IPS DF 4.7 (cell line): Measurements from ENCODE around the gene GHSR.

Experiments used
- DNase-seq: peaks from one replicate; pipeline ENCODE4 v3.0.0-alpha.2; 2013; ENCODE audit warnings: low spot score; ENCODE audit errors: extremely low read depth

GHSR gene, protein sequence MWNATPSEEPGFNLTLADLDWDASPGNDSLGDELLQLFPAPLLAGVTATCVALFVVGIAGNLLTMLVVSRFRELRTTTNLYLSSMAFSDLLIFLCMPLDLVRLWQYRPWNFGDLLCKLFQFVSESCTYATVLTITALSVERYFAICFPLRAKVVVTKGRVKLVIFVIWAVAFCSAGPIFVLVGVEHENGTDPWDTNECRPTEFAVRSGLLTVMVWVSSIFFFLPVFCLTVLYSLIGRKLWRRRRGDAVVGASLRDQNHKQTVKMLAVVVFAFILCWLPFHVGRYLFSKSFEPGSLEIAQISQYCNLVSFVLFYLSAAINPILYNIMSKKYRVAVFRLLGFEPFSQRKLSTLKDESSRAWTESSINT

DNA sequence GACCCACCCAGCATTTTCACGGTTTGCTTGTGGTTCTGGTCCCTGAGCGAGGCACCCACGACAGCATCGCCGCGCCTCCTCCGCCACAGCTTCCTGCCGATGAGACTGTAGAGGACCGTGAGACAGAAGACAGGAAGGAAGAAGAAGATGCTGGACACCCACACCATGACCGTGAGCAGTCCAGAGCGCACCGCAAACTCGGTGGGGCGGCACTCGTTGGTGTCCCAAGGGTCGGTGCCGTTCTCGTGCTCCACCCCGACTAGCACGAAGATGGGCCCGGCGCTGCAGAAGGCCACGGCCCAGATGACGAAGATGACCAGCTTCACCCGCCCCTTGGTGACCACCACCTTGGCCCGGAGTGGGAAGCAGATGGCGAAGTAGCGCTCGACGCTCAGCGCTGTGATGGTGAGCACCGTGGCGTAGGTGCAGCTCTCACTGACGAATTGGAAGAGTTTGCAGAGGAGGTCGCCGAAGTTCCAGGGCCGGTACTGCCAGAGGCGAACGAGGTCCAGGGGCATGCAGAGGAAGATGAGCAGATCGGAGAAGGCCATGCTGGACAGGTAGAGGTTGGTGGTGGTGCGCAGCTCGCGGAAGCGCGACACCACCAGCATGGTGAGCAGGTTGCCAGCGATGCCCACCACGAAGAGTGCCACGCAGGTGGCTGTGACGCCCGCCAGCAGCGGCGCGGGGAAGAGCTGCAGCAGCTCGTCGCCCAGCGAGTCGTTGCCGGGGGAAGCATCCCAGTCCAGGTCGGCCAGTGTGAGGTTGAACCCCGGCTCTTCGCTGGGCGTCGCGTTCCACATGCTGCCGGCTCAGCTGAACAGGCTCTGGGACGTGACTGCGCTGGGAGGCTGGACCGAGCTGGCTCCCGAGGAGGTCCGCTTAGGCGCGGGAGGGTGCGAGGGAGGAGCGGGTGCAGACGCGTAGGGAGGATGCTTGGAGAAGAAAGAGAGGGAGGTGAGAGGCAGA is at the start of gene GHSR:
Gene GHSR (minus strand): TSS at position 846 of the 969 bp plus-strand sequence. CDS start 43 bp downstream, at position 803.
- no peak for DNase-seq

DNA sequence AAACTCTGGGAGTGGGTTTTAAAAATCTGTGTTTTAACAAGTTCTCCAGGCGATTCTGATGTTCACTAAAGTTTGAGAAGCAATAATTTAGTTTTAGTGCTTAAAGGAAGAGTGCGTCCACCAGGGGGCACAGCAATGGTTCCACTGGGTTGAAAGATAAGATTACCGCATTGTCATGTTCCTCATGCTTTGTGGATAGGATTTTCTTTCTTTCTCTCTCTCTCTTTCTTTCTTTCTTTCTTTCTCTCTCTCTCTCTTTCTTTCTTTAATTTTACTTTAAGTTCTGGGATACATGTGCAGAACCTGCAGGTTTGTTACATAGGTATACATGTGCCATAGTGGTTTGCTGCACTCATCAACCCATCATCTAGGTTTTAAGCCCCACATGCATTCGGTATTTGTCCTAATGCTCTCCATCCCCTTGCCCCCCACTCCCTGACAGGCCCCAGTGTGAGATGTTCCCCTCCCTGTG is 42.0 kb upstream of the GHSR start:
- DNase-seq: peak; percentile 22

DNA sequence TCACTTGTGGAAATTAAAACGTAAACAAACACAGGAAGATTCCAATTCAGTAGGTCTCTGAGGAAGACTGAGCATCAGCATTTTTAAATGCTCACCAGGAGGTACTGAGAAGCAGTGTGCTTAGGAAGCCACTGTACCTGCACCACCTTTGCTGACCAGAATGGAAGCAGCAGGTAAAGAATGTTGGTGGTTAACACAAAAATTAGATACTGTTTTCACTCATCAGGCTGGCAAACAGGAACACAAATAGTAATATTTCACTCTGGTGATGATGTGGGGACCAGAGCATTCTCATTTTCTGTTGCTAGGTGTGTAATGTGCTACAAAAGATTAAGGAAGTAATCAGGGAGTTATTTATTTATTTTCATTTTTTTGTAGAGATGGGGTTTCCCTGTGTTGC is 29.9 kb upstream of the GHSR start:
- DNase-seq: no peak

DNA sequence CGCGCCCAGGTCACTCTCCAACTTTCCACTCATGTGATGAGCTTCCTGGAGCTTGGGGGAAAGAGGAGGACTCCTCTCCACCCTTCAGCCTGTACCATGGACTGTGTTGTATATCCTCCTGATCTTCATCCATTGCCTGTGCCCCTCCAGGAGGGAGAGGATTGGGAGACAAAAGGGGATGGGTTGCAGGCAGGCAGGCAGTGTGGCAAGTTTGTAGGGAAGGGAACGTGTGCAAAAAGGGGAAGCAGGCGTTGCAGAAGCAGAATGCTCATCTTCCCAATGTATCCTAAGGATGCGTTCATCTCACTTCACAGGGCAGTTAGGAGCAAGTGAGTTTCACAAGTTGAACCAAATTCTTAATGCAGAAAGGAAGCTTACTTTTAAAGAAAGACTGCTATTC is 28.1 kb upstream of the GHSR start:
- DNase-seq: no peak

DNA sequence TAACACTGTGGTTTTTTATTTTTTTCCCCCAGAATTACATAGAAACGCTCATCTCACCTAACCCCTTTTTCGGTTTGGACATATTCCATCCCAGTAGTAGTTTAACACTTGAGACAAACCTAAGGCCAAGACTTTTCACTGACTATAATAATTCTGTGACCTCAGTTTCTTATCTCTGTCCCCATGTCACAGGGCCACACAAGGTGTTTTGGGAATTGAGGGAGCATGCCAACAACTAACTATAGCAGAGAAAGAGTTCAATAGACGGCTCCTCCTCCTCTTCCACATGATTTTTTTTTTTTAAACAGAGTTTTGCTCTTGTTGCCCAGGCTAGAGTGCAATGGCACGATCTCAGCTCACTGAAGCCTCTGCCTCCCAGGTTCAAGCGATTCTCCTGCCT is 27.4 kb upstream of the GHSR start:
- no peak for DNase-seq

DNA sequence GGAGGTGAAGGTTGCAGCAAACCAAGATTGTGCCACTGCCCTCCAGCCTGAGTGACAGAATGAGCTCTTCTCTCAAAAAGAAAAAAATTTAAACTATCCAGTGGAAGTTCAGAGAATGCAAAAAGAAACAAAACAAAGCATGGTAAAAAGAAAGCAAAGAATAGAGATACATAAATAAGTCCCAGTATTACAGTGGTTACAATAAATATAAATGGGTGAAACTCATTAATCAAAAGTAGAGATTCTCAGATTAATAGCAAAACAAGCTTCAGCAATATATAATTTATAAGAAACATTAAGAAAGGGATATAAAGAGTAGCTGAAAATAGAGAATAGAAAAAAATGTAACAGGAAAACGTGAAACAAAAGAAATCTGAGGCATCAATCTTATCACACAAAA is 23.6 kb upstream of the GHSR start:
- DNase-seq: no peak

DNA sequence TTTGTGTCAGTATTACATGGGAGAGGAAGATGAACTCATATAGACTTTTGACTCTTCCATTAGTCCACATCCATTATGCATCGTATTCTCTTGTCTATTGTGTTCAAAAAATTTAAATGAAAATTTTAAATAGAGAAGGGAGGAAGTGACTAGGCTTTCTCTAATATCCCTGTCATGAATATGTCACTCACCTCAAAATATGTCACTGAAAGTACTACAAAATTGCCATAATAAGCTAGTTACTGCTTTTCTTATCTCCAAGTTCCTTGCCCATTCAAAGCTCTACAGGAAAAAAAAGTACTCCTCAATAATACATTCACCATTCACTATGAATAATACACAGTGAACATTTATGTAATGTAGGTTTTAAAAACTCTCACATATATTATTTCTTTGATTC is 22.3 kb upstream of the GHSR start:
- DNase-seq: no peak

DNA sequence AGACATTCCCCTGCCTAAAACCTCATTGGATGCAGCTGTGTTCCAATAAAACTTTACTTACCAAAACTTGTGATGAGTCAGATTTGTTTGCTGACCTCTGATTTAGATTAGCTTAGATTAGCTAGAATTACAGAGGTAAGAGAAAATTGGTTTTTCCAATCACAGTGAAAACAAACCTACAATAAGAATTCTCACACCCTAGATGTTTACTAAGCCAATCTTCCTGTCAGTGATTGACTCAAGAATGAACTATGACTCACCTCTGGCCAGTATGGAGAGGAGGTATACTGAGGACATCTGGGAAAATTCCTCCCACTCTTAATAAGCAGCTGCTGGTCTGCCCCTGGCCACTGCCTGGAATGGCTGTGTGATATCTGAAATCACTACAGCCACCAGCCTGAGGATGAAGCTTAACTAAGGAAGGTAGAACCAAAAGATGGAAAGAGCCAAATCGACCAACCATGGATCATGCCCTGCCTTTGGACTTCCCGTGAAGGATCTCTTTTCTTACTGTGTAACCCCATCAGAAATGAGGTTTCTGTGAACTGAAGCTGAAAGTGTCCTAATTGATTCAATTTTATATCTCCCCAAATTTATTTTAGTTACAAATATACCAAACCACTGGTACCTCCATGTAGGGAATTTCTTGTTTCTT is 19.0 kb upstream of the GHSR start:
- DNase-seq: no peak

DNA sequence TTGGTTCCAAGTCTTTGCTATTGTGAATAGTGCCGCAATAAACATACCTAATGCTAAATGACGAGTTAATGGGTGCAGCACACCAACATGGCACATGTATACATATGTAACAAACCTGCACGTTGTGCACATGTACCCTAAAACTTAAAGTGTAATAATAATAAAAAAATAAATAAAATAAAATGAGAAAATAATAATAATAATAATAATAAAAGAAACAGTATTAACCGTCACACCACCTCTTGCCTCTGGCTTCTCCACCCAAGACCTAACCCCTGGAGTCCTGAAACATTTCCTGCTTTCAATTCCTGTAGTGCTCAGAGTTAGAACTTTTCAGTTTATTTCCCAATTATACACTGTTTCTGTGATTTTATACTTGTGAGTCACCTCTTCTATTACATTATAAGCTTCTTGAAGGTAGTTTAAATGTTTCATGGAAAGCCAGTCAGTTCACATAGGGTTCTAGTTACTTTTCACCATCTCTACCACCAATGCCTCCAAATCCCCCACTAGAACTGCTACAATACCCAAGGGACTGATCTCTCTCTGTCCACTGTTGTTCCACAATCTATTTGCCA is 18.4 kb upstream of the GHSR start:
- no peak for DNase-seq

DNA sequence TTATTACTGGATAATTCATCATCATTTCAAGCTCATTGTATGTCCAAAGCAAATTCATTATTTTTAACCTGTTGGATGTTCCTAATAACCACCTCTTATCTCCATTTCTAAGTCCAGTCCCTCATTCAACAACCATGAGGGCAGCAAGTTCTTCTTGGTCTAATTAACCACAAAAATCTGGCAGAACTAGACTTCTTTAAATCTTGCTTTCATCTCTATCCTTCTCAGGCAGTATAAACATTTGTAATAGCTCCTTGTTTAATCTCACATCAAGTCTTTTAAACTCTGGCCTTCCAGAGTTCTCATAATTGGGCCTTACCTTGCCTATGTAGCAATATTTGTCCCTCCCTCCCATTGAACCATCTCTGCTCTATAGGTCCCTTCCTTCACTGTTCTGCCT is 17.0 kb upstream of the GHSR start:
- no peak for DNase-seq

DNA sequence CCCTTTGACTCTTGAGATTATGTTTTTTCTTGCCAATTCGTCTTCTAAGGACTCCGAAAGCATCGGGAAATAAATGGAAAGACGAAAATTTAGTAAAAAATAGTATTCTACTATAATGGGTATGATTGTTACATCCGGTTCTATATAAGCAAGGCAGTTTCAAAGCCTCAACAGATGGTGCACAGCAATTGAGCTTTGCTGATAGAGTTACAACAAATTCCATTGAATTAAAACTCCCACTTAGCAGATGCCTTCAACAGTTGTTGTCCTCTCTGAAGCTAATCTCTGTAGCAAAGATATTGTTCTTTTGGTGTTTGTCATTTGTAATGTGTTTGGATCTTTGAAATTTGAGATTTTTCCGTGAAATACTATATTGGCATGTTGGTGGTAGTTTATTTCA is 16.1 kb upstream of the GHSR start:
- no peak for DNase-seq

DNA sequence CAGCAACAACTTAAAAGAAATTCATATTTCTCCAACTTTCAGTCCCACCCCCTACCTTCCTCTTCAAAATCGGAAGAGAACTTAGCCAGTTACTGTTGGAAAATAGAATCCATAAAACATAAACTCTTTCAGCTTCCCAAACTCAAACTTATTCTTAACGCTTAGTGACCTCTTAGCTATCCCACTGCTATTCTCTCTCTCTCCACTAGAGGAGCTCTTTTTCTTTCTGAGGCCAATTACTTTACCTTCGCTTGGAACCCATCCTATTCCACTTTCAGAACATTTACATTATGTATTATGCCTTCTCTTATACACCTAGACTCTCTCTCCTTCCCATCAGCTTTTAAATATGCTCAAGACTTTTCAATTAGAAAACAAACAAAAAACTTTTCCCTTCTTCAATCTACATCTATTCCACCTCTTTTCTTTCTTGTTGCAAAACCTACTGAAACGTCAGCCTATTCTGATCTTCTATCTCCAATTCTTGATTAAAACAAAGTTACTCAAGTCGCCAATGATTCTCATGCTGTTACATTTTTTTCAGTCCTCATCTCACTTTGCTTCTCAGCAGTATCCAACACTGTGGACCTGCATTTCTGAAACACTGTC is 13.4 kb upstream of the GHSR start:
- DNase-seq: no peak

DNA sequence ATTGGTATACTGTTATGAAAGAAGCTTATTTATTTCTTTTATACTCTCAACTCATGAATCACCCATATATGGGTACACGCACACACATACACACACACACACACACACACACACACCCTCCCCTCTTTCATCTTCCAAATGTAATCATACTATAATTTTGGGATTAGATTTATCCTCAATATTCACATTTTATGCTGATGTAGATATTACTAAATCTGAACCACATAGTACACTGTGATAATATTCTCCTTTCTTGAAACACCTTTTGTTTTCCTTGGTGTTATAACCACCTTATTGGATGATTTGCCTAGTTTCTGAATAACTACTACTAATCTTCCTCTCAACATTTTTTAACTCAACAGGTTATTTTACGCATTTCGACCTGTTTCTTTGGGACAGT is 8.1 kb upstream of the GHSR start:
- DNase-seq: no peak

DNA sequence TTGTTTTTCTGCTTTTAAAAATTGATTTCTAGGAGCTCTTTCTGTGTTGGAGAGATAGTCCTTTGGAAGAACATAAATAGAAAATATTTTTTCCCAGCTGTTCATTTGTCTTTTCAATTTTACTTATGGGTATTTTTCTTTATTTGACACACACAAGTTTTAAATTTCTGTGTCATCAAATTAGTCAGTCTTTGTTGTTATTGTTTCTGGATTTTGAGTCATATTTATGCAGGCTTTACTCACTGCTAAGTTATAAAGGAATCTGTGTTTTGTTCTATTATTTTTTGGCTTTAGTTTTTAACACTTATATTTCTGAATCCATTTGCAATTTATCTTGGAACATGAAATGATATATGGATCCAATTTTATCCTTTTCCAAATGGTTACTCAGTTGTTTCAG is 5.9 kb upstream of the GHSR start:
- DNase-seq: no peak

DNA sequence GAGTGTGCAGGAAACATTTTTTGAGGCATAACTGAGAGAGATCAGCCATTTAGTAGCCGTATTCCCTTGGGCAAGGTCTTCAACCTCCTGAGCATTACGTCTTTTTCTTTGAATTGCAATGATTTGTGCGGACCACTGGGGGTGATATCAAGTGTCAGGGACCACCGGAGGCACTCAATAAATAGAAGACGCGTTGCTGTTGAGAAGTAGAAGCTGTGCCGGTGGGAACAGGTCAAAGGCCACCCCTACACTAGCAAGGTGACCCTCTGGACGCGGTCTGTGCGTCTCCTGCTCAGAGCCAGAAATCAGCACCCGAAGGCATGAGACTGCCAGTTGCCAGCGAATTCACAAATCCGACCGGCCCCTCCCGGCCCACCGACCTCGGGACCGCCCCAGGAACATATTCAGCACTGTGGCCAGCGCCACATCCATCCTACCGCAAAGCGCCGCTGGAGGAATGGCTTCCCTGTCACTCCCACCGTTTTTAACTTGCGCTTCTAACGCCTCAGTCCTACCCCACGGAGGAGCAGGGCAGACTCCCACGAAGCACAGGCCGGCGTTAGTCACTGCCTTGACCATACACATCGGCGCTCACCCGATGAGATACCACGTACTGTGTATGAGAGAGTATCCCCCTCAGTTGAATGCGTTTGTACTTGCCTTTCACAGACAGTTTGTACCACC is 1.4 kb upstream of the GHSR start:
- no peak for DNase-seq

DNA sequence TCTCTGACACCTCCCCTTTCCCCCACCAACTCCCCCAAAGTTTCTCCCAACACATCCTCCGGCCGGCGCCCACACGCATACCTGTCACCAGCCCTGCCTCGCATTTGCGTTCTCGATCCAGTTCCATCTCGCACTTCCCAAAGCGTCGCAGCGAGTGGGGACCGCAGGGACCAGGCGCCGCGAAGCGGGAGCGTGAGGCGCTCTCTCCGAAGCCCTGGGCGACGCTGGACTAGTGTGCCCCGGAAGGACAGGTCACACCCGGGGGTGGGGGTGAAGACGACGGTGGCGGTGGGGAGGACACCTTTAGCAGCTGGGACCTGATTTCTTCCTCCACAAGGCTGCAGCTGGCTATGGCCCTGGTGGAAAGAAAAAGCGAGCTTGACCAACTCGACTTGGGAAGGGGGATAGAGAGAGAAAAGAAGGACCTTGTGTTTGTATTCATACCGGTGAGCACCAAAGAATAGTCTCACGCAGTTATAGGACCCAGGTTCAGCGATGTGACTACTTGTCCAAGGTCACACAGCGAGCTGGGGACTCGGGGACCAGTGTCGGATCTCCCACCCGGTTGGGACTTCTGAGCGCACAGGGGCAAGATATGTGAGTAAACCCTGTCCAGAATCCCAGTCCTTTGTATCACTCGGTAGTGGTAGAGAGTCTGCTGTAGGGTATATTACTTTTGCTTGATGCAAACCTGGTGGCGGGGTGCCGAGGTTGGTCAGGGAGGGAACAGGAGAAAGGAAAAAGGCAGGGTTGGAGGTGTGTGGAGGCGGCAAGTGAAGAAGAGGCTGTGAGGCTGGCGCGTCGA is 607 bp upstream of the GHSR start:
- DNase-seq: no peak

DNA sequence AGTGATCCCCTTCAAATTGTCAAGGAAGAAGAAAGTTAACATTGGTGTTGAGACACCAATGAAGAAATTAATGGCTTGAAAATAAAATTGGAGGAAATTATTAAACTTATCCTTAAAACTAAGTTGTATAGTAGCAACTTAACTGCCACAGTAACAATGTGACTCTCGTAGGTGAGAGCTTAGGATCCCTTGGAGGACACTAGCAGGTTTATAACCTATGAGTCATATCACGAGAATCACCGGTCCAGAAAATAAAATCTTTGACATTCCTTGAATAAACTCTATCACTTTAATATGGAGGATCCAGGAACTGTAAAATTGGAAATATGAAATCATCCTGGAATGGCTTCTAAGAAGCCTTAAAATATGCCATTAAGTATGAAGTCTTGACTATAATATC is 2.1 kb downstream of the GHSR start:
- DNase-seq: no peak

DNA sequence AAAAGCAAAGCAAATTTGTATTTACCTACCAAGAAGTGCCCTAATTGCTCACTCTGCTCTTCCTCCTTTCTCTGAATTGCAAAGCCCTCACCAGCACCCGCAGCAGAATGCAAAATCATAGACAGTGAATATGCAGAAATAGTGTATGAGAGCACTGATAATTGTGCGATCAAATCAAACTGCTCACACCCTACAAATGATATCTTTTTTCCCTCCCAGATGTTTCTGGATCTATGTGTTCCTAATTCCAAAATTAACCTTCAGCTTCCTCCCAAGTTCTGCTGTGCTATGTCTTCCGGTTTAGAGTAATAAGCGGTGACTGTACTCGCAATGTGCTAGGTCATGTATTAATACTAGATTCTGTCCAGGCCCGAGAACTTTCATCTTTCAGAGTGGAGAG is 3.4 kb downstream of the GHSR start:
- DNase-seq: no peak

DNA sequence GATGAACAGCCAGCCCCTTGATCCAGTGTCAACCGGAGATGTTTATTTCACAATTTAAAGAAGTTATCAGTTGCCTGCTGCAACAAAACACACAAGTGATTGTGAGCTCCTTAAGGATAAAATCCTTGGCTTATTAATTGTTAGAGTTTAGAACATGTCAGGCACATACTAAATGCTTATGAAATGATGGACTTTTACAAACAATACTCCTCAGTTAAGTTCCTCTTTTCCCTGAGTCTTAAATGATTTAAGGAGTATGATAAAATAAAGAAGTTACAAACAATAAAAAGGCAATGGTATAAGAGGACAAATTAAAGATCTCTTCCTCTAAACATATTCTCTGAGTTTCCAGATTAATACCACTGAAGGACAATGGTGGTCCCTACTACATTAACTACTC is 5.7 kb downstream of the GHSR start:
- no peak for DNase-seq

DNA sequence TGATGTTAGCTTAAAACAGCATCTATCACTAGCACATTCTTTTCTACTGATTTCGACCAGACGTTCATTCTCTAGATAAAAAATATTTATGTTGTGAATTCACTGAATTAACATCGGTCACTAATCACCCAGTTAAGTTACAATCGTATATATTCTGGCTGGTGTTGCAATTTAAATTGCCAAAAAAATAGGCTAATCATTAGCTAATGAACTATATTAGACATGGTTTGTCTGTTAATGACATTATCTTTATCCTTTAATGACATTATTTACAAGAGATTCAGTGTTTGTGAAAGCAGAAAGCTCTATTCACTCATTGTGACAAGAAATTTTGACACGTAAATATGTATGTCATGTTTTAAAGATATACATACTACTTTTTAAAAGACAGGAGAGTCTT is 6.7 kb downstream of the GHSR start:
- no peak for DNase-seq
